ENCODE results near the gene SLC31A1. TPM values are rescaled to one million over a fixed set of nuclear protein-coding genes. Genes with fewer than 3 reads are reported as not detected.

The SLC31A1 gene
- total and polyA plus RNA-seq, 2 of the 13 experiments (the other 11 are each of a cell fraction or from before 2014, with no cell fraction given): 62.9 to 70.0 TPM

DNA sequence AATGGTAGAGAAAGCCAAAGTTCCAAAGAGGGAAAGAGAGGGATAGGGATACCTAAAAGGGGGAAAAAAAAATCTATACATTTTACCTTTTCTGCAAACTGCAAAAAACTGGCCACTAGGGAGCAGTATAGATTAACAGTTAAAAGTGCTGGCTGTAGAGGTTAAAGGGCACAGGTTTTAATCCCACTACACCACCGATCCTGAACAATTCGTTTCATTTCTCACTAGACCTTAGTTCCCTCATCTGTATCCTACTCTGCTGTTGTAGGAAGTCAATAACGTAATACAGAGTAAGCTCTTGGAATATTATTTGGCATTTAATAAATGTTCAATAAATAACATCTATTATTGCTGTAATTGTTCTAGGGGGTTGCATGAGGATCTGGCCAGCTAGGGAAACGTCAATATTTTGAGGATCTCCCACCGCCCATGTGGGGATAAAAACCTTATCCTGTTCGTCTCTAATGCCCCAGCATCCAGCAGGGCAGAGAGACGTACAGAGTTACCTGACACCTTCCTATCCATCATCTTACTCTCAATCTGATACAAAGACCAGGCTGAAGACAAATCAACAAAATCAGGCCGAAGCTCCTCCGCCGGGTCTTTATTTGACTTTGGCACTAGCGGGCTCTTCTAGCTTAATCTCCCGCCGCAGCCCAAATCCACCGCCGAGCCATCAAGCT lies 53.3 kb downstream of the SLC31A1 start (continued):
- TF ChIP-seq ZBTB40 (IDR thresholded peaks at IDR 0.05): no peak
- no peak for TF ChIP-seq ZBTB40 (CRISPR knock-in tag; IDR thresholded peaks at IDR 0.05)
- TF ChIP-seq, protein P1, sequence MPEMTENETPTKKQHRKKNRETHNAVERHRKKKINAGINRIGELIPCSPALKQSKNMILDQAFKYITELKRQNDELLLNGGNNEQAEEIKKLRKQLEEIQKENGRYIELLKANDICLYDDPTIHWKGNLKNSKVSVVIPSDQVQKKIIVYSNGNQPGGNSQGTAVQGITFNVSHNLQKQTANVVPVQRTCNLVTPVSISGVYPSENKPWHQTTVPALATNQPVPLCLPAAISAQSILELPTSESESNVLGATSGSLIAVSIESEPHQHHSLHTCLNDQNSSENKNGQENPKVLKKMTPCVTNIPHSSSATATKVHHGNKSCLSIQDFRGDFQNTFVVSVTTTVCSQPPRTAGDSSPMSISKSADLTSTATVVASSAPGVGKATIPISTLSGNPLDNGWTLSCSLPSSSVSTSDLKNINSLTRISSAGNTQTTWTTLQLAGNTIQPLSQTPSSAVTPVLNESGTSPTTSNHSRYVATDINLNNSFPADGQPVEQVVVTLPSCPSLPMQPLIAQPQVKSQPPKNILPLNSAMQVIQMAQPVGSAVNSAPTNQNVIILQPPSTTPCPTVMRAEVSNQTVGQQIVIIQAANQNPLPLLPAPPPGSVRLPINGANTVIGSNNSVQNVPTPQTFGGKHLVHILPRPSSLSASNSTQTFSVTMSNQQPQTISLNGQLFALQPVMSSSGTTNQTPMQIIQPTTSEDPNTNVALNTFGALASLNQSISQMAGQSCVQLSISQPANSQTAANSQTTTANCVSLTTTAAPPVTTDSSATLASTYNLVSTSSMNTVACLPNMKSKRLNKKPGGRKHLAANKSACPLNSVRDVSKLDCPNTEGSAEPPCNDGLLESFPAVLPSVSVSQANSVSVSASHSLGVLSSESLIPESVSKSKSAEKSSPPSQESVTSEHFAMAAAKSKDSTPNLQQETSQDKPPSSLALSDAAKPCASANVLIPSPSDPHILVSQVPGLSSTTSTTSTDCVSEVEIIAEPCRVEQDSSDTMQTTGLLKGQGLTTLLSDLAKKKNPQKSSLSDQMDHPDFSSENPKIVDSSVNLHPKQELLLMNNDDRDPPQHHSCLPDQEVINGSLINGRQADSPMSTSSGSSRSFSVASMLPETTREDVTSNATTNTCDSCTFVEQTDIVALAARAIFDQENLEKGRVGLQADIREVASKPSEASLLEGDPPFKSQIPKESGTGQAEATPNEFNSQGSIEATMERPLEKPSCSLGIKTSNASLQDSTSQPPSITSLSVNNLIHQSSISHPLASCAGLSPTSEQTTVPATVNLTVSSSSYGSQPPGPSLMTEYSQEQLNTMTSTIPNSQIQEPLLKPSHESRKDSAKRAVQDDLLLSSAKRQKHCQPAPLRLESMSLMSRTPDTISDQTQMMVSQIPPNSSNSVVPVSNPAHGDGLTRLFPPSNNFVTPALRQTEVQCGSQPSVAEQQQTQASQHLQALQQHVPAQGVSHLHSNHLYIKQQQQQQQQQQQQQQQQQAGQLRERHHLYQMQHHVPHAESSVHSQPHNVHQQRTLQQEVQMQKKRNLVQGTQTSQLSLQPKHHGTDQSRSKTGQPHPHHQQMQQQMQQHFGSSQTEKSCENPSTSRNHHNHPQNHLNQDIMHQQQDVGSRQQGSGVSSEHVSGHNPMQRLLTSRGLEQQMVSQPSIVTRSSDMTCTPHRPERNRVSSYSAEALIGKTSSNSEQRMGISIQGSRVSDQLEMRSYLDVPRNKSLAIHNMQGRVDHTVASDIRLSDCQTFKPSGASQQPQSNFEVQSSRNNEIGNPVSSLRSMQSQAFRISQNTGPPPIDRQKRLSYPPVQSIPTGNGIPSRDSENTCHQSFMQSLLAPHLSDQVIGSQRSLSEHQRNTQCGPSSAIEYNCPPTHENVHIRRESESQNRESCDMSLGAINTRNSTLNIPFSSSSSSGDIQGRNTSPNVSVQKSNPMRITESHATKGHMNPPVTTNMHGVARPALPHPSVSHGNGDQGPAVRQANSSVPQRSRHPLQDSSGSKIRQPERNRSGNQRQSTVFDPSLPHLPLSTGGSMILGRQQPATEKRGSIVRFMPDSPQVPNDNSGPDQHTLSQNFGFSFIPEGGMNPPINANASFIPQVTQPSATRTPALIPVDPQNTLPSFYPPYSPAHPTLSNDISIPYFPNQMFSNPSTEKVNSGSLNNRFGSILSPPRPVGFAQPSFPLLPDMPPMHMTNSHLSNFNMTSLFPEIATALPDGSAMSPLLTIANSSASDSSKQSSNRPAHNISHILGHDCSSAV (CRISPR knock-in tag; IDR thresholded peaks at IDR 0.05; ENCODE audit: borderline replicate concordance): no peak
- TF ChIP-seq KDM1A (CRISPR knock-in tag; IDR thresholded peaks at IDR 0.05): no peak
- TF ChIP-seq, protein P2, sequence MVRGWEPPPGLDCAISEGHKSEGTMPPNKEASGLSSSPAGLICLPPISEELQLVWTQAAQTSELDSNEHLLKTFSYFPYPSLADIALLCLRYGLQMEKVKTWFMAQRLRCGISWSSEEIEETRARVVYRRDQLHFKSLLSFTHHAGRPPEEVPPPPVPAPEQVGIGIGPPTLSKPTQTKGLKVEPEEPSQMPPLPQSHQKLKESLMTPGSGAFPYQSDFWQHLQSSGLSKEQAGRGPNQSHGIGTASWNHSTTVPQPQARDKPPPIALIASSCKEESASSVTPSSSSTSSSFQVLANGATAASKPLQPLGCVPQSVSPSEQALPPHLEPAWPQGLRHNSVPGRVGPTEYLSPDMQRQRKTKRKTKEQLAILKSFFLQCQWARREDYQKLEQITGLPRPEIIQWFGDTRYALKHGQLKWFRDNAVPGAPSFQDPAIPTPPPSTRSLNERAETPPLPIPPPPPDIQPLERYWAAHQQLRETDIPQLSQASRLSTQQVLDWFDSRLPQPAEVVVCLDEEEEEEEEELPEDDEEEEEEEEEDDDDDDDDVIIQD (CRISPR knock-in tag; IDR thresholded peaks at IDR 0.05; ENCODE audit: low read depth): no peak

Data from HepG2 (cell line).